GM12878 (cell line): ENCODE results near the gene MYO1D. TPM values are rescaled to one million over a fixed set of nuclear protein-coding genes. Genes with fewer than 3 reads are reported as not detected.

Experiments
- BCL11A ChIP-seq: IDR thresholded peaks from 2 replicates; pipeline ENCODE4 v1.6.1; 2011; ENCODE audit warnings: low read depth, low read length
- BHLHE40 ChIP-seq, 2 experiments: fragments of 450-650 bp in 1 of 2; IDR thresholded peaks; 2 replicates each; pipeline ENCODE4 v1.6.1; 2011 to 2017; ENCODE audit warnings: low read depth in 2 of 2, borderline replicate concordance in 1 of 2, improper control_type of control experiment in 1 of 2, low read length in 1 of 2, mild to moderate bottlenecking in 1 of 2
- BMI1 ChIP-seq: fragments of 450-650 bp; IDR thresholded peaks from 2 replicates; pipeline ENCODE4 v1.6.1; 2016; ENCODE audit warnings: mild to moderate bottlenecking, moderate library complexity, borderline replicate concordance
- ESRRA ChIP-seq: IDR thresholded peaks from 2 replicates; pipeline ENCODE4 v1.6.1; 2012; ENCODE audit warnings: mild to moderate bottlenecking, low read length, improper control_type of control experiment
- GATAD2B ChIP-seq: fragments of 450-650 bp; conservative IDR thresholded peaks from 2 replicates; pipeline ENCODE4 v1.6.1; 2017; ENCODE audit warnings: low read depth, mild to moderate bottlenecking, moderate library complexity
- JUND ChIP-seq: IDR thresholded peaks from 2 replicates; pipeline ENCODE4 v1.6.1; 2012; ENCODE audit warnings: low read depth, mild to moderate bottlenecking, low read length, improper control_type of control experiment, moderate library complexity
- MTA3 ChIP-seq: IDR thresholded peaks from 2 replicates; pipeline ENCODE4 v1.6.1; 2012; ENCODE audit warnings: low read length, inconsistent platforms, borderline replicate concordance
- MYC ChIP-seq: IDR thresholded peaks from 2 replicates; pipeline ENCODE4 v1.6.1; 2011; ENCODE audit warnings: mild to moderate bottlenecking, low read length, moderate library complexity, inconsistent platforms; ENCODE audit not compliant: insufficient read depth, insufficient replicate concordance, insufficient read length, severe bottlenecking
- NBN ChIP-seq: fragments of 450-650 bp; IDR thresholded peaks from 2 replicates; pipeline ENCODE4 v1.6.1; 2016
- NKRF ChIP-seq: fragments of 450-650 bp; conservative IDR thresholded peaks from 2 replicates; pipeline ENCODE4 v1.6.1; 2017; ENCODE audit warnings: mild to moderate bottlenecking, moderate library complexity
- NRF1 ChIP-seq: conservative IDR thresholded peaks from 2 replicates; pipeline ENCODE4 v1.6.1; 2011; ENCODE audit warnings: mild to moderate bottlenecking, low read depth, low read length, improper control_type of control experiment
- RAD21 ChIP-seq: IDR thresholded peaks from 2 replicates; pipeline ENCODE4 v1.6.1; 2011; ENCODE audit warnings: mild to moderate bottlenecking, low read depth, low read length, moderate library complexity; ENCODE audit not compliant: insufficient read depth
- RAD51 ChIP-seq: fragments of 450-650 bp; IDR thresholded peaks from 2 replicates; pipeline ENCODE4 v1.6.1; 2016; ENCODE audit warnings: moderate library complexity, mild to moderate bottlenecking, inconsistent platforms
- SMAD1 ChIP-seq: fragments of 450-650 bp; IDR thresholded peaks from 2 replicates; pipeline ENCODE4 v1.6.1; 2018; ENCODE audit warnings: mild to moderate bottlenecking, low read depth; ENCODE audit not compliant: partially characterized antibody
- SMARCA5 ChIP-seq: fragments of 450-650 bp; IDR thresholded peaks from 2 replicates; pipeline ENCODE4 v1.6.1; 2017; ENCODE audit warnings: mild to moderate bottlenecking
- ZNF687 ChIP-seq: fragments of 450-650 bp; IDR thresholded peaks from 2 replicates; pipeline ENCODE4 v1.6.1; 2017; ENCODE audit warnings: mild to moderate bottlenecking, moderate library complexity
- polyA plus RNA-seq, 11 experiments: library from polyadenylated mRNA; depleted of rRNA in 4 of 11; unstranded in 6 of 11; stranded (reverse) in 5 of 11; fragments of >200 nt; fragmentation: Nextera tagmentation in 4 of 11; fragmentation: Illumina TruSeq in 1 of 11; extraction: Ambion mirVana in 4 of 11; extraction: Trizol in 1 of 11; gene quantifications; 1 replicate in 1 of 11; 2 replicates in 10 of 11; pipeline versions ENCODE4 v1.2.1 to v1.2.3, GENCODE V29; 2011 to 2016; ENCODE audit warnings: inconsistent platforms in 2 of 11, missing spikeins in 2 of 11, low read depth in 1 of 11
- total RNA-seq, 4 experiments: library from RNA; depleted of rRNA in 3 of 4; stranded (reverse); fragments of >200 nt in 3 of 4; fragmentation: Illumina TruSeq in 1 of 4; extraction: Trizol in 1 of 4; gene quantifications; 2 replicates each; pipeline versions ENCODE4 v1.2.1 to v1.2.3, GENCODE V29; 2013 to 2021
- TF ChIP-seq, protein P1 (sequence below): fragments of 450-650 bp; formaldehyde crosslinking; IDR thresholded peaks from 2 replicates; pipeline ENCODE4 v1.5.0; 2022; ENCODE audit warnings: mild to moderate bottlenecking, missing genetic modification characterization
- TF ChIP-seq, protein P2 (sequence below): fragments of 450-650 bp; IDR thresholded peaks from 2 replicates; pipeline ENCODE4 v1.6.1; 2017; ENCODE audit warnings: mild to moderate bottlenecking

Gene MYO1D
- total and polyA plus RNA-seq, 10 of the 15 experiments (the other 5 are each of a cell fraction or from before 2014, with no cell fraction given) = 1.8 to 37.7 (median 25.4) TPM

DNA sequence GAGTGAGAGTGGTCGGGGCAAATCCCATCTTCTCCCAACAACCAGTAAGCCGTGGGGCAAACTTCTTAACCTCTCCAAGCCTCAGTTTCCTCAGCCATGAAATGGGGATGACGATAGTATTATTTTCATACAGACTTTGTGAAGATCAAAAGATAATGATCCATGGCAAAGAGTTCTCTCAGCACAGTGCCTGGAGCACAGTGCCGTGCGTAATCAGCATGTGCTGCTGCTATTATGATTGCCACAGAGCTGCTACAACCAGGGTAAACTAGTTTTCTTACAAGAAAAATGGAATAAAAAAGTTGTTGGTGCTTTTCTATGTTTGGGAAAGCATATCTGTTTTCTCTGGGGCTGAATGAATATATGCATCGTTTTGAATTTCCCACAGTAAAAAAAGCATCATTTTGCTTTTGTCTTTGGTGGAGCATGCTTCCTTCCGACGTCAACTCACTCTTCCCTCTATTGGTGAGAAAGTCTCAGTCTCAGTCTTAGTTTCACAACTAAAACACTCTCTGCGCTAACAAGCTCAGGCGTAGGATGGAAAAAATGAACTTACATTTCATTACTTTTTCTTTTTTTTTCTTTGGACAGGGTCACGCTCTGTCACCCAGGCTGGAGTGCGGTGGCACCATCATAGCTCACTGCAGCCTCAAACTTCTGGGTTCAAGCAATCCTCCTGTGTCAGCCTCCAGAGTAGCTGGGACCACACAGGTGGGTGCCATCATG lies 352.9 kb downstream of the MYO1D start (continued):
- TF ChIP-seq ZNF687 (no peak; the same call in none of the 2 replicates), NRF1 (no peak), RAD51 (0 out of 2 replicates have a peak, but pooled peaks have one; percentile 10), MYC (no peak), SMAD1 (peak; percentile 86), RAD21 (peak; percentile 42), BMI1 (peak; percentile 61), NBN (peak; percentile 95; the same call in 1 of the 2 replicates), MTA3 (peak; percentile 79; the same call in 1 of the 2 replicates), JUND (no peak; the same call in 1 of the 2 replicates), SMARCA5 (peak; percentile 79), BCL11A (peak; percentile 72; the same call in 1 of the 2 replicates), BHLHE40 (IDR thresholded peaks at IDR 0.05; ENCODE audit: borderline replicate concordance in 1 of 2, low read depth in 2 of 2, low read length in 1 of 2) (peak in 1 of 2 experiments; percentile 47; a peak in 1 of 4 replicates), ESRRA (no peak), NKRF (peak; percentile 55; the same call in 1 of the 2 replicates), GATAD2B (peak; percentile 87; the same call in 1 of the 2 replicates)
- TF ChIP-seq, protein P1, sequence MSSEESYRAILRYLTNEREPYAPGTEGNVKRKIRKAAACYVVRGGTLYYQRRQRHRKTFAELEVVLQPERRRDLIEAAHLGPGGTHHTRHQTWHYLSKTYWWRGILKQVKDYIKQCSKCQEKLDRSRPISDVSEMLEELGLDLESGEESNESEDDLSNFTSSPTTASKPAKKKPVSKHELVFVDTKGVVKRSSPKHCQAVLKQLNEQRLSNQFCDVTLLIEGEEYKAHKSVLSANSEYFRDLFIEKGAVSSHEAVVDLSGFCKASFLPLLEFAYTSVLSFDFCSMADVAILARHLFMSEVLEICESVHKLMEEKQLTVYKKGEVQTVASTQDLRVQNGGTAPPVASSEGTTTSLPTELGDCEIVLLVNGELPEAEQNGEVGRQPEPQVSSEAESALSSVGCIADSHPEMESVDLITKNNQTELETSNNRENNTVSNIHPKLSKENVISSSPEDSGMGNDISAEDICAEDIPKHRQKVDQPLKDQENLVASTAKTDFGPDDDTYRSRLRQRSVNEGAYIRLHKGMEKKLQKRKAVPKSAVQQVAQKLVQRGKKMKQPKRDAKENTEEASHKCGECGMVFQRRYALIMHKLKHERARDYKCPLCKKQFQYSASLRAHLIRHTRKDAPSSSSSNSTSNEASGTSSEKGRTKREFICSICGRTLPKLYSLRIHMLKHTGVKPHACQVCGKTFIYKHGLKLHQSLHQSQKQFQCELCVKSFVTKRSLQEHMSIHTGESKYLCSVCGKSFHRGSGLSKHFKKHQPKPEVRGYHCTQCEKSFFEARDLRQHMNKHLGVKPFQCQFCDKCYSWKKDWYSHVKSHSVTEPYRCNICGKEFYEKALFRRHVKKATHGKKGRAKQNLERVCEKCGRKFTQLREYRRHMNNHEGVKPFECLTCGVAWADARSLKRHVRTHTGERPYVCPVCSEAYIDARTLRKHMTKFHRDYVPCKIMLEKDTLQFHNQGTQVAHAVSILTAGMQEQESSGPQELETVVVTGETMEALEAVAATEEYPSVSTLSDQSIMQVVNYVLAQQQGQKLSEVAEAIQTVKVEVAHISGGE (CRISPR knock-in tag) = no peak
- TF ChIP-seq, protein P2, sequence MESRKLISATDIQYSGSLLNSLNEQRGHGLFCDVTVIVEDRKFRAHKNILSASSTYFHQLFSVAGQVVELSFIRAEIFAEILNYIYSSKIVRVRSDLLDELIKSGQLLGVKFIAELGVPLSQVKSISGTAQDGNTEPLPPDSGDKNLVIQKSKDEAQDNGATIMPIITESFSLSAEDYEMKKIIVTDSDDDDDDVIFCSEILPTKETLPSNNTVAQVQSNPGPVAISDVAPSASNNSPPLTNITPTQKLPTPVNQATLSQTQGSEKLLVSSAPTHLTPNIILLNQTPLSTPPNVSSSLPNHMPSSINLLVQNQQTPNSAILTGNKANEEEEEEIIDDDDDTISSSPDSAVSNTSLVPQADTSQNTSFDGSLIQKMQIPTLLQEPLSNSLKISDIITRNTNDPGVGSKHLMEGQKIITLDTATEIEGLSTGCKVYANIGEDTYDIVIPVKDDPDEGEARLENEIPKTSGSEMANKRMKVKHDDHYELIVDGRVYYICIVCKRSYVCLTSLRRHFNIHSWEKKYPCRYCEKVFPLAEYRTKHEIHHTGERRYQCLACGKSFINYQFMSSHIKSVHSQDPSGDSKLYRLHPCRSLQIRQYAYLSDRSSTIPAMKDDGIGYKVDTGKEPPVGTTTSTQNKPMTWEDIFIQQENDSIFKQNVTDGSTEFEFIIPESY = no peak
